Transverse colon (tissue), 4 donors: ENCODE data around the gene PODNL1. TPM values are rescaled to one million over a fixed set of nuclear protein-coding genes. Genes with fewer than 3 reads are reported as not detected.

Experiments
- DNase-seq: peaks from one replicate; pipeline ENCODE4 v3.0.0-alpha.2; 2019
- H3K27ac ChIP-seq, 4 donors: fragments of 200-600 bp; sonication (generic); 2 replicates each; pipeline ENCODE4 v1.5.1; 2016 to 2018; ENCODE audit warnings: inconsistent platforms in 4 of 4
- H3K27me3 ChIP-seq: fragments of 200-600 bp; sonication (generic); 2 replicates; pipeline ENCODE4 v1.5.1; 2017; ENCODE audit warnings: inconsistent platforms
- H3K36me3 ChIP-seq, 4 donors: fragments of 200-600 bp; sonication (generic); 2 replicates each; pipeline ENCODE4 v1.5.1; 2017 to 2019; ENCODE audit warnings: inconsistent platforms in 4 of 4
- H3K4me1 ChIP-seq, 4 donors: fragments of 200-600 bp; sonication (generic); 2 replicates each; pipeline ENCODE4 v1.5.1; 2017 to 2020; ENCODE audit warnings: inconsistent platforms in 4 of 4
- H3K4me3 ChIP-seq, 4 donors: fragments of 200-600 bp; sonication (generic); 1 replicate in 1 of 4; 2 replicates in 3 of 4; pipeline versions ENCODE4 v1.5.1 to v1.6.1; 2017 to 2019; ENCODE audit warnings: inconsistent platforms in 4 of 4
- H3K9me3 ChIP-seq, 2 donors: fragments of 200-600 bp; sonication (generic); 2 replicates each; pipeline ENCODE4 v1.5.1; 2017 to 2019; ENCODE audit warnings: inconsistent platforms in 2 of 2
- CTCF ChIP-seq, 5 experiments: fragments of 200-600 bp in 3 of 5; fragments of 450-650 bp in 2 of 5; sonication (generic) in 3 of 5; IDR thresholded peaks; 1 replicate in 2 of 5; 2 replicates in 3 of 5; pipeline ENCODE4 v1.5.1; 2016 to 2017; ENCODE audit warnings: antibody characterized with exemption in 5 of 5, inconsistent platforms in 3 of 5, mild to moderate bottlenecking in 2 of 5, moderate library complexity in 1 of 5
- EP300 ChIP-seq: sonication (generic); formaldehyde crosslinking; IDR thresholded peaks from one replicate; pipeline ENCODE4 v1.6.1; 2017; ENCODE audit warnings: antibody characterized with exemption, low read depth
- POLR2A ChIP-seq: fragments of 450-650 bp; IDR thresholded peaks from one replicate; pipeline ENCODE4 v1.6.1; 2016; ENCODE audit warnings: antibody characterized with exemption, mild to moderate bottlenecking, moderate library complexity
- POLR2AphosphoS5 ChIP-seq, 3 donors: sonication (generic); formaldehyde crosslinking; IDR thresholded peaks; one replicate each; pipeline ENCODE4 v1.6.1; 2016; ENCODE audit warnings: antibody characterized with exemption in 3 of 3
- WGBS, 2 donors: methylation state at CpG; one replicate each; pipeline ENCODE4 v1.1.5; 2018; ENCODE audit warnings: low coverage in 1 of 2; 5-methylcytosine and 5-hydroxymethylcytosine counted together
- in situ Hi-C, 4 donors: fragments of 200-750 bp; cut with MboI; loops; one replicate each; pipeline versions ENCODE4 v1.15.0 to v1.15.1; 2017; ENCODE audit warnings: low sequenced_read_pairs in 3 of 4, low pct_ligation_motif_present in 1 of 4, low pct_unique_long_range_greater_than_20kb in 1 of 4
- intact Hi-C: fragments of 100-400 bp; cut with DNase I; formaldehyde crosslinking; loops from one replicate; pipeline ENCODE4 v1.15.1; 2023; ENCODE audit warnings: low total_unique reads
- total RNA-seq, 4 donors: library from RNA; depleted of rRNA; stranded (reverse); fragments of >200 nt; gene quantifications; one replicate each; pipeline ENCODE4 v1.1.0, GENCODE V29; 2016

Gene PODNL1
- total RNA-seq, 4 donors from 2014 or later, result 3.0 to 15.3 (median 3.2) TPM

GRCh38 chr19:13961826-13962698 lies 23.8 kb upstream of the PODNL1 start:
- intact Hi-C loops (no loop called here), in situ Hi-C loops (no loop called here)
- Histone ChIP-seq H3K27ac (no peak overlapping the region), H3K9me3 (no peaks in the 10 kb centered on the region), H3K4me3 (peak overlapping the region in 2 of 4 donors; percentile 3 to 18), H3K36me3 (peaks cover 0 to 11% (median 4%) of the 10 kb centered on the region in 4 donors), H3K4me1 (no peaks in the 10 kb centered on the region), H3K27me3 (no peaks in the 10 kb centered on the region)
- TF ChIP-seq POLR2AphosphoS5 (IDR thresholded peaks at IDR 0.05) (no peak), EP300 (no peak)
- 80 to 86% methylated on average over 11 to 43 of the region's 55 CpGs for WGBS, 2 donors
- no peak for DNase-seq

- H3K27ac ChIP-seq, result no peak overlapping the region
- no peaks in the 10 kb centered on the region for H3K4me1 ChIP-seq
- peaks cover 0 to 20% (median 6%) of the 10 kb centered on the region in 4 donors for H3K36me3 ChIP-seq
- H3K4me3 ChIP-seq, result no peak overlapping the region
- in situ Hi-C loops (no loop called here), intact Hi-C loops (no loop called here)
- 83 to 89% methylated on average over 8 to 39 of the region's 39 CpGs for WGBS, 2 donors
- no peak for DNase-seq
- no peaks in the 10 kb centered on the region for H3K27me3 ChIP-seq
- TF ChIP-seq POLR2A (no peak), POLR2AphosphoS5 (IDR thresholded peaks at IDR 0.05) (peak in 1 of 3 donors; percentile 21)
- H3K9me3 ChIP-seq, result no peaks in the 10 kb centered on the region
Measured at GRCh38 chr19:13960863-13961784, 22.9 kb upstream of the PODNL1 start.

- Histone ChIP-seq H3K4me1 (no peaks in the 10 kb centered on the region), H3K27ac (no peak overlapping the region), H3K36me3 (peaks cover 0 to 29% (median 10%) of the 10 kb centered on the region in 4 donors), H3K4me3 (no peak overlapping the region), H3K9me3 (no peaks in the 10 kb centered on the region), H3K27me3 (no peaks in the 10 kb centered on the region)
- WGBS, 2 donors, result 89 to 100% methylated on average over 1 to 27 of the region's 27 CpGs
- in situ Hi-C loops, result no loop called here
- DNase-seq, result no peak
- intact Hi-C loops, result no loop called here
- peak in 3 of 5 experiments; percentile 12 to 22 (median 15) for TF ChIP-seq CTCF (IDR thresholded peaks at IDR 0.05)
- TF ChIP-seq EP300, result no peak
Measured at GRCh38 chr19:13959962-13960862, 22.0 kb upstream of the PODNL1 start.

- DNase-seq, result no peak
- 93% methylated on average over 33 of the region's 41 CpGs; no CpG with 5 or more reads in 1 of the 2 donors for WGBS, 2 donors
- TF ChIP-seq POLR2A (no peak), POLR2AphosphoS5 (IDR thresholded peaks at IDR 0.05) (no peak), EP300 (no peak), CTCF (IDR thresholded peaks at IDR 0.05) (no peak)
- Histone ChIP-seq H3K36me3 (peaks cover 0 to 29% (median 10%) of the 10 kb centered on the region in 4 donors), H3K4me1 (no peaks in the 10 kb centered on the region), H3K27me3 (no peaks in the 10 kb centered on the region), H3K9me3 (no peaks in the 10 kb centered on the region), H3K27ac (no peak overlapping the region), H3K4me3 (no peak overlapping the region)
- intact Hi-C loops, result no loop called here
- in situ Hi-C loops, result no loop called here
Measured at GRCh38 chr19:13959141-13959961, 21.1 kb upstream of the PODNL1 start.
